Thyroid gland (tissue), 4 donors: ENCODE results near the gene CLEC7A. TPM values are rescaled to one million over a fixed set of nuclear protein-coding genes. Genes with fewer than 3 reads are reported as not detected.

Experiments used
- DNase-seq, 2 donors: peaks; one replicate each; pipeline ENCODE4 v3.0.0-alpha.2; 2019
- H3K27ac ChIP-seq, 3 donors: fragments of 200-600 bp; sonication (generic); 1 replicate in 2 of 3; 2 replicates in 1 of 3; pipeline ENCODE4 v1.5.1; 2016 to 2019; ENCODE audit warnings: mild to moderate bottlenecking in 1 of 3, moderate library complexity in 1 of 3
- H3K27me3 ChIP-seq: fragments of 200-600 bp; sonication (generic); one replicate; pipeline ENCODE4 v1.5.1; 2019
- H3K36me3 ChIP-seq, 2 donors: fragments of 200-600 bp; sonication (generic); one replicate each; pipeline ENCODE4 v1.5.1; 2016 to 2019
- H3K4me1 ChIP-seq, 2 donors: fragments of 200-600 bp; sonication (generic); one replicate each; pipeline ENCODE4 v1.5.1; 2017 to 2019
- H3K4me3 ChIP-seq, 3 donors: fragments of 200-600 bp; sonication (generic); replicated peaks in 1 of 3; 1 replicate in 2 of 3; 2 replicates in 1 of 3; pipeline ENCODE4 v1.5.1; 2016; ENCODE audit warnings: mild to moderate bottlenecking in 1 of 3
- H3K9me3 ChIP-seq: fragments of 200-600 bp; sonication (generic); one replicate; pipeline ENCODE4 v1.5.1; 2017
- CTCF ChIP-seq, 6 experiments: fragments of 200-600 bp in 3 of 6; fragments of 450-650 bp in 3 of 6; sonication (generic) in 3 of 6; IDR thresholded peaks; one replicate each; pipeline ENCODE4 v1.5.1; 2016 to 2019; ENCODE audit warnings: antibody characterized with exemption in 6 of 6, mild to moderate bottlenecking in 2 of 6, inconsistent platforms in 1 of 6, moderate library complexity in 1 of 6
- POLR2A ChIP-seq, 2 donors: fragments of 450-650 bp; IDR thresholded peaks; one replicate each; pipeline ENCODE4 v1.6.1; 2017; ENCODE audit warnings: antibody characterized with exemption in 2 of 2, mild to moderate bottlenecking in 2 of 2, moderate library complexity in 1 of 2
- WGBS, 2 donors: methylation state at CpG; one replicate each; pipeline ENCODE4 v1.1.5; 2017; 5-methylcytosine and 5-hydroxymethylcytosine counted together
- intact Hi-C: fragments of 100-400 bp; cut with DNase I; formaldehyde crosslinking; loops from one replicate; pipeline ENCODE4 v1.15.1; 2023
- total RNA-seq, 4 donors: library from RNA; depleted of rRNA; stranded (reverse); fragments of >200 nt; gene quantifications; one replicate each; pipeline ENCODE4 v1.2.3, GENCODE V29; 2016

CLEC7A gene
- total RNA-seq, 4 donors from 2014 or later: 2.7 to 9.4 (median 5.2) TPM

GRCh38 chr12:10088031-10088430 lies 42.0 kb downstream of the CLEC7A start:
- no peaks in the 10 kb centered on the region for H3K27me3 ChIP-seq

GRCh38 chr12:10086387-10086786 lies 43.6 kb downstream of the CLEC7A start:
- intact Hi-C loops: no loop called here
- H3K36me3 ChIP-seq: no peaks in the 10 kb centered on the region
- no peaks in the 10 kb centered on the region for H3K27me3 ChIP-seq
- H3K4me1 ChIP-seq: no peaks in the 10 kb centered on the region
- DNase-seq: no peak
- TF ChIP-seq POLR2A (IDR thresholded peaks at IDR 0.05): no peak
- TF ChIP-seq CTCF (IDR thresholded peaks at IDR 0.05): no peak
- no peaks in the 10 kb centered on the region for H3K9me3 ChIP-seq
- H3K4me3 ChIP-seq: no peak overlapping the region
- H3K27ac ChIP-seq: no peak overlapping the region
- 87 to 89% methylated on average over 3 of the region's 3 CpGs for WGBS, 2 donors

More at GRCh38 chr12:10088031-10088430, 42.0 kb downstream of the CLEC7A start:
- Histone ChIP-seq H3K36me3 (no peaks in the 10 kb centered on the region), H3K4me3 (no peak overlapping the region), H3K27ac (no peak overlapping the region), H3K9me3 (no peaks in the 10 kb centered on the region), H3K4me1 (no peaks in the 10 kb centered on the region)
- intact Hi-C loops: no loop called here
- DNase-seq: no peak
- no peak for TF ChIP-seq POLR2A (IDR thresholded peaks at IDR 0.05)
- no peak for TF ChIP-seq CTCF (IDR thresholded peaks at IDR 0.05)

- H3K9me3 ChIP-seq: no peaks in the 10 kb centered on the region
- WGBS, 2 donors: 80% methylated on average over 6 of the region's 6 CpGs
- no peak overlapping the region for H3K27ac ChIP-seq
- H3K4me1 ChIP-seq: no peaks in the 10 kb centered on the region
- no peak for DNase-seq
- TF ChIP-seq CTCF (IDR thresholded peaks at IDR 0.05): no peak
- TF ChIP-seq POLR2A (IDR thresholded peaks at IDR 0.05): no peak
- H3K4me3 ChIP-seq: no peak overlapping the region
- intact Hi-C loops: no loop called here
- no peaks in the 10 kb centered on the region for H3K36me3 ChIP-seq
- no peaks in the 10 kb centered on the region for H3K27me3 ChIP-seq
Observed at GRCh38 chr12:10084733-10085132, 45.3 kb downstream of the CLEC7A start.

- H3K36me3 ChIP-seq: no peaks in the 10 kb centered on the region
- H3K4me3 ChIP-seq: no peak overlapping the region
- WGBS, 2 donors: 75 to 78% methylated on average over 5 of the region's 5 CpGs
- no peak for DNase-seq
- intact Hi-C loops: no loop called here
- no peak overlapping the region for H3K27ac ChIP-seq
- TF ChIP-seq POLR2A (IDR thresholded peaks at IDR 0.05): no peak
- no peak for TF ChIP-seq CTCF (IDR thresholded peaks at IDR 0.05)
- no peaks in the 10 kb centered on the region for H3K4me1 ChIP-seq
- H3K9me3 ChIP-seq: no peaks in the 10 kb centered on the region
- no peaks in the 10 kb centered on the region for H3K27me3 ChIP-seq
Observed at GRCh38 chr12:10082117-10082874, 47.7 kb downstream of the CLEC7A start.

GRCh38 chr12:10075451-10075850 lies 54.5 kb downstream of the CLEC7A start:
- Histone ChIP-seq H3K27ac (no peak overlapping the region), H3K9me3 (no peaks in the 10 kb centered on the region), H3K27me3 (no peaks in the 10 kb centered on the region), H3K36me3 (no peaks in the 10 kb centered on the region), H3K4me1 (no peaks in the 10 kb centered on the region), H3K4me3 (no peak overlapping the region)
- no peak for DNase-seq
- TF ChIP-seq CTCF (IDR thresholded peaks at IDR 0.05): no peak
- no peak for TF ChIP-seq POLR2A (IDR thresholded peaks at IDR 0.05)
- intact Hi-C loops: no loop called here
